Caco-2 (cell line): ENCODE measurements around the gene ACOXL. TPM values are rescaled to one million over a fixed set of nuclear protein-coding genes. Genes with fewer than 3 reads are reported as not detected.

Experiments used
- BruUV-seq: library from RNA; stranded (reverse); fragments of 400-500 nt; replicated peaks from 2 replicates; lab custom pipeline; 2021; lab: Mats Ljungman, UMichigan
- CTCF ChIA-PET: fragments of 300-600 bp; sonication (Branson Sonifier 250); formaldehyde crosslinking; loops from one replicate; lab custom pipeline; 2022; ENCODE audit warnings: antibody characterized with exemption; lab: Charles Lee
- POLR2A ChIA-PET: fragments of 300-600 bp; sonication (Branson Sonifier 250); formaldehyde crosslinking; loops from one replicate; lab custom pipeline; 2022; ENCODE audit warnings: antibody characterized with exemption; lab: Charles Lee
- DNase-seq, 2 experiments: peaks; one replicate each; pipeline versions ENCODE4 v3.0.0 to v3.0.0-alpha.2; 2020 to 2022
- H3K27me3 ChIP-seq: replicated peaks from 2 replicates; pipeline ENCODE4 v1.6.0; 2011; ENCODE audit warnings: low read length; ENCODE audit not compliant: control insufficient read depth, insufficient read depth
- H3K36me3 ChIP-seq: 2 replicates; pipeline ENCODE4 v1.5.1; 2011; ENCODE audit warnings: low read length; ENCODE audit not compliant: control insufficient read depth, insufficient read depth
- H3K4me1 ChIP-seq: fragments of 250-450 bp; sonication (Bioruptor Pico); 2 replicates; pipeline ENCODE4 v1.5.1; 2020; ENCODE audit warnings: mild to moderate bottlenecking
- H3K4me3 ChIP-seq: 2 replicates; pipeline ENCODE4 v1.5.1; 2011; ENCODE audit warnings: low read depth, mild to moderate bottlenecking, control low read depth, low read length
- H3K9me3 ChIP-seq: fragments of 250-450 bp; sonication (Bioruptor Pico); 2 replicates; pipeline ENCODE4 v1.5.1; 2020; ENCODE audit warnings: mild to moderate bottlenecking, moderate library complexity
- H3K27ac Mint-ChIP-seq: one replicate; pipeline ENCODE4 v1.8.0; 2022; ENCODE audit warnings: mixed read lengths; ENCODE audit not compliant: unreplicated experiment
- H3K27me3 Mint-ChIP-seq: one replicate; pipeline ENCODE4 v1.8.0; 2022; ENCODE audit warnings: mixed read lengths; ENCODE audit not compliant: insufficient read depth, unreplicated experiment
- H3K36me3 Mint-ChIP-seq: one replicate; pipeline ENCODE4 v1.8.0; 2022; ENCODE audit warnings: mild to moderate bottlenecking, mixed read lengths; ENCODE audit not compliant: insufficient read depth, unreplicated experiment
- H3K4me1 Mint-ChIP-seq: one replicate; pipeline ENCODE4 v1.8.0; 2022; ENCODE audit warnings: low read depth, mixed read lengths; ENCODE audit not compliant: unreplicated experiment
- H3K4me3 Mint-ChIP-seq: one replicate; pipeline ENCODE4 v1.8.0; 2022; ENCODE audit warnings: mild to moderate bottlenecking, moderate library complexity, mixed read lengths; ENCODE audit not compliant: unreplicated experiment
- H3K9me3 Mint-ChIP-seq: one replicate; pipeline ENCODE4 v1.8.0; 2022; ENCODE audit warnings: mixed read lengths; ENCODE audit not compliant: unreplicated experiment
- CTCF ChIP-seq, 2 experiments: fragments of 200-600 bp in 1 of 2; IDR thresholded peaks; 1 replicate in 1 of 2; 2 replicates in 1 of 2; pipeline versions ENCODE4 v1.5.1 to v1.8.0; 2011 to 2022; ENCODE audit warnings: antibody characterized with exemption in 1 of 2, control low read depth in 1 of 2, inconsistent platforms in 1 of 2, low read depth in 1 of 2, low read length in 1 of 2, mild to moderate bottlenecking in 1 of 2, moderate library complexity in 1 of 2; ENCODE audit not compliant: insufficient read depth in 1 of 2, severe bottlenecking in 1 of 2, unreplicated experiment in 1 of 2
- intact Hi-C: fragments of 100-400 bp; cut with micrococcal nuclease; formaldehyde crosslinking; loops from one replicate; pipeline ENCODE4 v1.10.0; 2022; ENCODE audit not compliant: unreplicated experiment
- total RNA-seq: library from RNA; stranded (reverse); gene quantifications from 2 replicates; pipeline ENCODE4 v1.2.3, GENCODE V29; 2022

The ACOXL gene
- total RNA-seq, 1 experiment from 2014 or later, result 2.6 TPM

DNA sequence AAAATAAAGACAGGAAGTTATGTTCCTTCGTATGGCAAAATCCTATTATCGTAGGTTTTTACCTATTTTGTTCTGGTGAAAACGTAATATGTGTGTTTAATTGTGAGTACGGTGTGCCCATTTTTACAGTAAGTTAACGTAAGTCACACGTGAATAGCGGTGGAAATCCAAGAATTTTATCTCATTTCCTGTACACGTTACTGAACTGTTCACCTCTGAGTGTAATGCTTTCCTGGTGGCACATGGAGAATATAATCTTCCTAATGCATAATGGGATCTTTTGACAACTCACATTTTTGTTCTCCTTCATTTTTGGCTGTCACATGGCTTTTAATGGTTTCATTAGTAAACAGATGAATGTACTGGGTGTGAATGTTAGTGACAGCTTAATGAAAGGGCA, 416.6 kb downstream of the ACOXL start:
- POLR2A ChIA-PET, result no interaction called here
- H3K4me1 Mint-ChIP-seq, result no peaks in the 10 kb centered on the region
- Histone ChIP-seq H3K4me1 (no peaks in the 10 kb centered on the region), H3K9me3 (no peaks in the 10 kb centered on the region), H3K27me3 (no peaks in the 10 kb centered on the region), H3K4me3 (no peak overlapping the region), H3K36me3 (peaks cover 4% of the 10 kb centered on the region)
- no TSS peak for BruUV-seq
- peaks cover 28% of the 10 kb centered on the region for H3K36me3 Mint-ChIP-seq
- TF ChIP-seq CTCF (IDR thresholded peaks at IDR 0.05; ENCODE audit: insufficient read depth in 1 of 2, low read depth in 1 of 2, low read length in 1 of 2, severe bottlenecking in 1 of 2, unreplicated experiment in 1 of 2), result no peak
- no peak for DNase-seq
- intact Hi-C loops, result no loop called here
- CTCF ChIA-PET, result interaction anchor here (1.1 kb wide), 1 partner anchor 28 kb away, joined by 3 read pairs; the partner anchor contains the start of gene BCL2L11
- no peaks in the 10 kb centered on the region for H3K9me3 Mint-ChIP-seq
- H3K4me3 Mint-ChIP-seq, result no peak overlapping the region
- no peak overlapping the region for H3K27ac Mint-ChIP-seq
- H3K27me3 Mint-ChIP-seq, result no peaks in the 10 kb centered on the region

GRCh38 chr2:111149882-111150455, 417.6 kb downstream of the ACOXL start:
- TF ChIP-seq CTCF (IDR thresholded peaks at IDR 0.05; ENCODE audit: insufficient read depth in 1 of 2, low read depth in 1 of 2, low read length in 1 of 2, severe bottlenecking in 1 of 2, unreplicated experiment in 1 of 2), result no peak
- Mint-ChIP-seq H3K9me3 (no peaks in the 10 kb centered on the region), H3K27ac (no peak overlapping the region), H3K4me3 (no peak overlapping the region), H3K4me1 (no peaks in the 10 kb centered on the region), H3K36me3 (peaks cover 28% of the 10 kb centered on the region), H3K27me3 (no peaks in the 10 kb centered on the region)
- H3K4me3 ChIP-seq, result no peak overlapping the region
- CTCF ChIA-PET, result no interaction called here
- H3K4me1 ChIP-seq, result no peaks in the 10 kb centered on the region
- no TSS peak for BruUV-seq
- POLR2A ChIA-PET, result no interaction called here
- no peaks in the 10 kb centered on the region for H3K27me3 ChIP-seq
- intact Hi-C loops, result no loop called here
- DNase-seq, result no peak
- no peaks in the 10 kb centered on the region for H3K9me3 ChIP-seq
- peaks cover 4% of the 10 kb centered on the region for H3K36me3 ChIP-seq

DNA sequence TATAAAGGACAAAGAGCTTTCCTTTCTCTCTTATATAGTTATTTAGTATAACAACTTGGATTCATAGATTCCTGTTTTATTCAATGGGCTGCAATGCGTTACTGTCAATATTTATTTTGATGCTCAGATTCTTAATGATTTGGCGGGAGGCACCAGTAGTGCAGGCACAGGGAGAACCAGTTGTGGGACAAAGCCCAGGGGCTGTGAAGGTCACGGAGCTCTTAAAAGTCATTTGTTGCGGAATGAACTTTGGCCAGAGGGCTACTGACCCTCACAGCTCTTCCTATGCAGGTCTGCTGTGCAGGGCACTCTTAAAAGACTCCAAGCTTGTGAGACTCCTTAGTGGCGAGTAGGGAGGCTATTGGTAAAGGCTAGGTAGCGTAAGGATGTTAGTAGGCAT, 422.4 kb downstream of the ACOXL start:
- no peak overlapping the region for H3K4me3 Mint-ChIP-seq
- no peak overlapping the region for H3K27ac Mint-ChIP-seq
- ChIA-PET CTCF (no interaction called here), POLR2A (no interaction called here)
- no peak for TF ChIP-seq CTCF (IDR thresholded peaks at IDR 0.05; ENCODE audit: insufficient read depth in 1 of 2, low read depth in 1 of 2, low read length in 1 of 2, severe bottlenecking in 1 of 2, unreplicated experiment in 1 of 2)
- H3K9me3 Mint-ChIP-seq, result no peaks in the 10 kb centered on the region
- H3K9me3 ChIP-seq, result no peaks in the 10 kb centered on the region
- peaks cover 7% of the 10 kb centered on the region for H3K36me3 ChIP-seq
- H3K27me3 Mint-ChIP-seq, result no peaks in the 10 kb centered on the region
- no peaks in the 10 kb centered on the region for H3K4me1 ChIP-seq
- intact Hi-C loops, result no loop called here
- DNase-seq, result no peak
- no peaks in the 10 kb centered on the region for H3K27me3 ChIP-seq
- no peaks in the 10 kb centered on the region for H3K4me1 Mint-ChIP-seq
- no TSS peak for BruUV-seq
- no peak overlapping the region for H3K4me3 ChIP-seq
- H3K36me3 Mint-ChIP-seq, result peaks cover 35% of the 10 kb centered on the region
